ENCODE data around the gene PLEKHF1. TPM values are rescaled to one million over a fixed set of nuclear protein-coding genes. Genes with fewer than 3 reads are reported as not detected.

PLEKHF1 gene, protein sequence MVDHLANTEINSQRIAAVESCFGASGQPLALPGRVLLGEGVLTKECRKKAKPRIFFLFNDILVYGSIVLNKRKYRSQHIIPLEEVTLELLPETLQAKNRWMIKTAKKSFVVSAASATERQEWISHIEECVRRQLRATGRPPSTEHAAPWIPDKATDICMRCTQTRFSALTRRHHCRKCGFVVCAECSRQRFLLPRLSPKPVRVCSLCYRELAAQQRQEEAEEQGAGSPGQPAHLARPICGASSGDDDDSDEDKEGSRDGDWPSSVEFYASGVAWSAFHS
- 100 to 1,000 TPM; 107 to 244 (median 141) TPM for polyA plus RNA-seq

DNA sequence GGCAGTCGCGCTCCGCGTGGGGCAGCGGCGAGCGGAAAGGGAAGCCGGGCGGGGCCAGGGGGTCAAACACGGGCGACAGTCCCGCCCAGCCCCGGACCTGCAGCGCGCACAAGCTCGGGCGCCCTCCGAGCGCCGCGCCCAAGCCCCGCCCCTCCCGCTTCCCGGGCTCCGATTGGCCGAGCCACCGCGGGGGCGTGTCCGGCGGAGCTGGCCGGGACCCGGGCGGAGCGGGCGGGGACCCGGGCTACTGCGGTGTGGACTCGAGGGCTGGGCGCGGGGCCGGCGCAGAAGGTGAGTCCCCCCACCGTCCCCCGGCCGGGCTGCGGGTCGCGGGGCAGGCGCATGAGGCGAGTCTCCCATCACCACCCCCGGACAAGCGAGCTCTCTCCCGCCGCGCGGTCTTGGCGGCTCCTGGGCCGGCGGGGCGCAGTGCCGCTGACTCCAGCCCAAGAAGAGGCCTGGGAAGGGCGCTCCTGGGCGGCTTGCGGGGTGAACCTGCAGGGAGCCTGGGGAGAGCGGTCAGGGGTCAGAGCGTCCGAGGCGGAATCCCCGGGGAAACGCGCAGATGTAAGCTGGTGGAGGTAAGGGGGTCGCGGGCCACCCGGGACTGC, at the start of gene PLEKHF1:
Gene PLEKHF1 (plus strand): TSS at position 247 of the 611 bp plus-strand sequence. CDS start 8,379 bp downstream, outside the sequence.
- DNase-seq = peak; percentile 92 to 93 (median 93)
- peak within 1 kb of the TSS; percentile 98 to 100 (median 100) for H3K27ac Mint-ChIP-seq
- H3K4me1 Mint-ChIP-seq = peaks cover 47 to 48% of the 10 kb centered on the region in 2 donors
- H3K36me3 Mint-ChIP-seq = peaks cover 18 to 21% (median 18%) of the 10 kb centered on the region in 3 donors
- H3K27me3 Mint-ChIP-seq (ENCODE audit: low read depth in 3 of 3) = peaks cover 4 to 18% (median 14%) of the 10 kb centered on the region in 3 donors
- no peaks in the 10 kb centered on the region for H3K9me3 Mint-ChIP-seq
- H3K4me3 Mint-ChIP-seq = peak within 1 kb of the TSS; percentile 80 to 97 (median 93)

DNA sequence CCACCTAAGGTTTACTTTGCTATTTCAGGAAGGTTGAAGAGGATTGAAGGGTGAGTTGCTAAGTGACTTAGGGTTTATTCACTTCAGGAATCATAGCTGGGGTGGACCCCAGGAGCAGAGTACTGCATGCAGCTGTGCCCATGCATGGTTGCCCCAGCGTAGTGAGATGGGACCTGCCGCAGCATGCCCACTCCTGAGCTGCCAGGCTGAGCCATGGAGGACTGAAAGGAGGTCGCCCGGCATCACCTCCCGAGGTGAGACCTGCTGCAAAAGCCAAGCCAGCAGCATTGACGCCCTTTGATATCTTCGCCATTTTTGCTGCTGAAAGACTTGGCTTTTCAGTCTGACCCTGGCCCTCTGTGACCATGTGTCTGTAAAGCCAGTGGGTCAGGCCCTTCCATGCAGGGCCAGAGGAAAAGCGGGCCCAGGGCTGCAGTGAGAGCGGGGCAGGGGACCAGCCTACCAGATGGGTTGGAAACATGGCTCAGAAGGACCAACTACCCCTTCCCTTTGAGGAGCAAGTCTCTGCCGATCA, 49.3 kb upstream of the PLEKHF1 start:
- Mint-ChIP-seq H3K27ac (peak overlapping the region in 1 of 6 donors; percentile 34), H3K36me3 (peaks cover 16 to 39% (median 27%) of the 10 kb centered on the region in 3 donors), H3K4me1 (peaks cover 22 to 24% of the 10 kb centered on the region in 2 donors), H3K9me3 (no peaks in the 10 kb centered on the region), H3K27me3 (ENCODE audit: low read depth in 3 of 3) (peaks cover 0 to 2% (median 0%) of the 10 kb centered on the region in 3 donors), H3K4me3 (no peak overlapping the region)
- DNase-seq = no peak

DNA sequence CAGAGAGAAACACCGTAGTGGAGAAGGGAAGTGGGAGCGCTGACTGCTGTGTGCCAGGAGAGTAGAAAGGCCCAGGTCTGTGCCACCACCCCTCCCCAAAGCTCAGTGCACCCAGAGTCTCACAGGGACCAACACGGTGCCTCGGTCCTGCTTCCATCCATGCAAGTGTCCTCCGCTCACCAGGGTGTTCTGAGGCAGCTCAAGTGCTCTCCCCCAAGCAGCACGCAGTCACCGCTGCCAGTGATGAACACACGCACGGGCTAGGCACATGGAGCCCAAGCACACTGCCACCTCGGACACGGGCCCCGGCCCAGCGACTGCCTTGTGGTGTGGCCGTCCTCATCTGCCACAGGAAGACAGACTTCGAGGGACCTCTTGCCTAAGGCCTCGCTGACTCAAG, 48.7 kb upstream of the PLEKHF1 start:
- peaks cover 22 to 24% of the 10 kb centered on the region in 2 donors for H3K4me1 Mint-ChIP-seq
- H3K27ac Mint-ChIP-seq = no peak overlapping the region
- H3K27me3 Mint-ChIP-seq (ENCODE audit: low read depth in 3 of 3) = peaks cover 0 to 2% (median 0%) of the 10 kb centered on the region in 3 donors
- no peak for DNase-seq
- H3K4me3 Mint-ChIP-seq = no peak overlapping the region
- H3K9me3 Mint-ChIP-seq = no peaks in the 10 kb centered on the region
- H3K36me3 Mint-ChIP-seq = peaks cover 16 to 36% (median 25%) of the 10 kb centered on the region in 3 donors

DNA sequence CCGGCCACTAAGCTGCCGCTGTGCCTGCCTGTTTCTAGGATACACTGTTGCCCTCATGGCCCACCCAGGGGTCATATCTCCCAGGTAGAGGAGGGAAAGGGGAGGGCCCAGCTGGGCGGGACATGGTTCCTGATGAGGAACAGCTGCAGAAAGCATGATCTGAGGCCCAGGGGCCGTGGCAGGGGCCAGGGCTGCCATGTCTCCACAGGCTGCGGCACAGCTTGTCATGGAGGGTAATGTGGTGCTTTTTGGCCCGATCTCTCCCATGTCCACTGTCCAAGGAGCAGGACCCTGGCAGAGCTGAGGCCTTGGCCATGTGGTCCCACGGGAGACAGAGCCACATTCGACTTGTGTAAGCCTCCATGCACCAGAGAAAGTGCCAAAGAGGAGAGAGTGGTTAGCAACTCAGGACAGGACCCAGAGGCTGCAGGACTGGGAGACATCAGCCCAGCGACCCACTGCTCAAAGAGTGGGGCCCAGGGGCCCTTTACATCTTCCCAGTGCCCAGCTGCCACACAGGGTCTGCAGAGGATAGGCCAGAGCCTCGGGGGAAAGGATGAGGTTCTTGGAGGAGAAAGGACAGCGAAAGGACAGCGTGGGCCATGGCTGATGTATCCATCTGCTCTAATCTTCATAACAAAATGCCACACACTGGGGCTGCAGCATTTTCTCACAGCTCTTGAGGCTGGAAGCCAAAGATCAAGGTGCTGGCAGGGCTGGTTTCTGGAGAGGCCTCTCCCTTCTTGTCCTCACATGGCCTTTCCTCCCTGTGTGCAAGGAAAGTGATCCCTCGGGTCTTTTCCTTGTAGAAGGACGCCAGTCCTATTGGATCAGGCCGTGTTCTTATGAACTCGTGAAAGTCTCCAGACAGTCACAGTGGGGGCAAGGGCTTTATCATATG, 47.6 kb upstream of the PLEKHF1 start:
- Mint-ChIP-seq H3K27me3 (ENCODE audit: low read depth in 3 of 3) (peaks cover 0 to 7% (median 0%) of the 10 kb centered on the region in 3 donors), H3K4me3 (no peak overlapping the region), H3K27ac (no peak overlapping the region)

DNA sequence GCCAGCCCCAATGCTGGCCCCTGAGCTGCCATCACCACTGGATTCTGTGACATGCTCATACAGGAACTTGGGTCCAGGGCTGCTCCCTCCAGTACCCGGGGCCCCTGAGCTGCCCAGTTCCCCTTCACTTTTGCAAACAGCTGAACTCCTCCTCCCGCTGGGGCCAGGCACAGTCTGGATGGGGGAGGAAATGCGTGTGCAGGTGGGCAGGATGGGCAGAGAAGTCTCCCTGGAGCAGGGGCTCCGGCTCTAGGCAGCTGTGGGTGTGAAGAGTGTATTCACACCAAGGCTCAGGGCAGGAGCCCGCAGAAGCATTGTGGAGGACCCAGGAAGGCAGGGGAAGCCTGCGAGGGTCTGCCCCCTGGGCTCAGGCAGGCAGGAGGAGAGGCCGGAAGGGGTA, 46.8 kb upstream of the PLEKHF1 start:
- Mint-ChIP-seq H3K27ac (no peak overlapping the region), H3K36me3 (peaks cover 6 to 20% (median 10%) of the 10 kb centered on the region in 3 donors)
- no peak for DNase-seq

More for the DNA sequence above, 47.6 kb upstream of the PLEKHF1 start:
- peaks cover 30 to 31% of the 10 kb centered on the region in 2 donors for H3K4me1 Mint-ChIP-seq
- H3K9me3 Mint-ChIP-seq = no peaks in the 10 kb centered on the region
- no peak for DNase-seq
- H3K36me3 Mint-ChIP-seq = peaks cover 11 to 25% (median 17%) of the 10 kb centered on the region in 3 donors

DNA sequence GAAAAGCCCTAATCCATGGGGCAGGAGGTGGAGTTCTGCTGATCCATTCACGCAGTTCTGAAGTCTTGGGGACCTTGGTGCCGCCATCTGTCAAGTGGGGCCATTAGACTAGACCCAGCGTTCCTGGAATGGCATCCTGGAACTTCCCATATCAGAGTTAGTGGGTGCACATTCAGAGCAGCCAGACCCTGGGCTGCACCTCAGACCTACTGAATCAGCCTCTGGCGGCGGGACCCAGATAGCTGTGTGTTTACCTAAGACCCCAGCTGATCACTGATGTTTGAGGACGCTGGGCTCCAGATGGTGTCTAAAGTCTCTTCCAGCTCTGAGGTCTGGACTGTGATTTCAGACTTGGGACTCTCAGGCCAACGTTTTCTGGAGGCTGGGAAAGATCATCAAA, 46.4 kb upstream of the PLEKHF1 start:
- H3K27me3 Mint-ChIP-seq (ENCODE audit: low read depth in 3 of 3) = peaks cover 0 to 8% (median under 1%) of the 10 kb centered on the region in 3 donors
- H3K27ac Mint-ChIP-seq = no peak overlapping the region
- DNase-seq = no peak
- peaks cover 6 to 20% (median 10%) of the 10 kb centered on the region in 3 donors for H3K36me3 Mint-ChIP-seq
- no peaks in the 10 kb centered on the region for H3K9me3 Mint-ChIP-seq
- H3K4me1 Mint-ChIP-seq = peaks cover 43 to 44% of the 10 kb centered on the region in 2 donors
- no peak overlapping the region for H3K4me3 Mint-ChIP-seq

More for the DNA sequence above, 46.8 kb upstream of the PLEKHF1 start:
- peaks cover 39% of the 10 kb centered on the region in 2 donors for H3K4me1 Mint-ChIP-seq
- no peaks in the 10 kb centered on the region for H3K9me3 Mint-ChIP-seq
- H3K4me3 Mint-ChIP-seq = no peak overlapping the region
- peaks cover 0 to 7% (median 0%) of the 10 kb centered on the region in 3 donors for H3K27me3 Mint-ChIP-seq (ENCODE audit: low read depth in 3 of 3)

DNA sequence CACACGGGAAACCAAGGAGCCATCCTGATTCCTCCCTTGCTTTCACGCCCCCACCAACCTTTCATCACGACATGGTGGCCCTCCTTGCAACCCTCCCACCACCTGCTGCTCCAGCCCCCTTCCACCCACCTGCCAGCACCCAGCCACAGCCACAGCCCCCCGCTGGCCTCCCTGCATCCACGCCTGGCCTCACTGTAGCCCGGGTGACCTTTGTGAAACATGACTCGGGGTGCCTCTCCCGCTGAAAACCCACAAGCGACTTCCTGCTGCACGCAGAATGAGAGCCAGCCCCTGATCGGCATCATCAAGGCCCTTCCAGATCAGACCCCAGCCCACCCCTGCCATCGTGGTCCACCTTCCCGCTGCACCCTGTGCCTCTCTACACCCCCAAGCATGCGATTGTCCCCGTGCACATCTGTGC, 44.3 kb upstream of the PLEKHF1 start:
- peak overlapping the region; percentile 61 to 74 (median 67) for H3K4me3 Mint-ChIP-seq
- peaks cover 1 to 7% (median 4%) of the 10 kb centered on the region in 3 donors for H3K27me3 Mint-ChIP-seq (ENCODE audit: low read depth in 3 of 3)
- H3K36me3 Mint-ChIP-seq = peaks cover 0 to 6% (median 0%) of the 10 kb centered on the region in 3 donors
- peak overlapping the region; percentile 77 to 95 (median 90) for H3K27ac Mint-ChIP-seq
- DNase-seq = peak in 2 of 3 donors; percentile 18 to 19
- H3K4me1 Mint-ChIP-seq = peaks cover 55 to 60% of the 10 kb centered on the region in 2 donors
- H3K9me3 Mint-ChIP-seq = no peaks in the 10 kb centered on the region

DNA sequence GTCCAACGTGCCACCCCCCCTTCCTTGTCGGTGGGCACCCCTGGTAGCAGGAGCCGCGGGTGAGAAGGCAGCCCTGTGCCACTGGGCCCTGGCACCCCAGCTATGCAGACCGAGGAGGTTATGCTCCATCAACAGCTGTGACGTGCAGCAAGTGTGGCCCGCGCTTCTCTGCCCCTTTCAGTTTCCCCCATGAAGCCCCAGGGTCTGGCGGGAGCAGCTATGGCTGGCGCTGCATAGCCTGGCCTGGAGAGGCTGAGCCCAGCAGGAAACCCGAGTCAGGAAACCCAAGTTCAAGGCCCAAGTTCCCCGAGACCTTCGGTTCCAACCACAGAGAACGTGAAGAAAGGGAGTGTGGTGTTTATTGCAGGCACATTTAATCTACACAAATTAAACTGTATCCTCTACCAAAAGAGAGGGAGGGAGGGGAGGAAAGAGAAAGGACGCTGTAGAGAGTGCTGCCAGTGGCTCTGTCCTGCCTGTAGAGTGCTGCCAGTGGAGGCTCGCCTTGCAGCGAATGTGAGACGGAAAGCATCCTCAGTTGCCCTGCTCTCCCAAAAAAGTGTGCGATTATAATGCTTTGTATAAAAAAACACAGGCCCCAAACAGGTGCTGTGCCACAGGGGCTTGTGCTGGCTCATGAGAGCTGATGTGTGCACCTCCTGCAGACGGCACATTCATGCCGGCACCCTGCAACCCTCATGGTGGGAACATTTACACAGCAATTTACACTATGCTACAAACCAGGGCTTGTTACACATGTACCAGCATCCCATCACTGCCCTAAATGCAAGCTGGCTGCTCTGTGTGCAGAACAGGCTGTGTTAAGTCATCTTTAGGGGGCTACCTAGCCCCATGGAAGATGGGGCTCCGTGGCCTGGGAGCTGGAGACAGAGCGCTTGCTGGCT, 42.8 kb upstream of the PLEKHF1 start:
- Mint-ChIP-seq H3K36me3 (no peaks in the 10 kb centered on the region), H3K27ac (peak overlapping the region; percentile 77 to 95 (median 90)), H3K4me3 (peak overlapping the region; percentile 49 to 80 (median 74)), H3K4me1 (peaks cover 56 to 67% of the 10 kb centered on the region in 2 donors), H3K9me3 (no peaks in the 10 kb centered on the region), H3K27me3 (ENCODE audit: low read depth in 3 of 3) (peaks cover 1 to 7% (median 4%) of the 10 kb centered on the region in 3 donors)
- DNase-seq = peak; percentile 45 to 72 (median 61)

DNA sequence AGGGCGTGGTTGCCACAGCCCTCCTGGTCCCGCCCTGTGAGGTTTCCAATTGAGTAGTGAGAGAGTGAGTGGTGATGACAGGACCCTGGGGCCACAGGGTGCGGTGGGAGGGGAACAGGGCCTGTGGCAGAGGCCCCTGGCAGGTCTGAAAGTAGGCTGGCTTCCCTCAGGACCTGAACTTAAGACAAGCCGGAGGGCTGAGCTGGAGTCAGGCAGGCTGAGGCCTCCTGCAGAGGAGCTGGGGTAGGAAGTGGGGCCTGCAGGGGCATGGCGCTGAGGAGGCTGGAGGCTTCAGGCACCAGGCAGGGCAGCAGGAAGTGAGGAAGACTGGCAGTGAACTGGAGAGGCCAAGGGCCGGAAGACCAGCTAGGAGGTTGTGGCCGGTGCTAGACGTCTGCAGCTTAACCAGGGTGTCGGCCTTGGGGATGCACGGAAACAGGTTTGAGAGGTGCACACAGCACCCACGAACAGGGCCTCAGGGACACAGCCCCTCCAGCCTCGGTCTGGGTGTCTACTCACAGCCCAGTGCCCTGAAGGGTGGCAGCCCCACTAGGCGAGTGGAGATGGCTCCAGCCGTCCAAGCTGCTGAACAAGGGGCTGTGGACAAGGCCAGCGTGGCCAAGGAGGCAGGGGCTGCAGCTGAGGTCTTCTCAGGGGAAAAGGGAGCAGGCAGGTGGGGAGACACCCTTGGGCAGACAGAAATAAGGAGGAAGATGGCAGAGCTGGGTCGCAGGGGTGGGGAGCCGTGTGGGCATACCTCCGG, 41.4 kb upstream of the PLEKHF1 start:
- Mint-ChIP-seq H3K4me3 (peak overlapping the region; percentile 50 to 80 (median 72)), H3K27ac (peak overlapping the region; percentile 70 to 95 (median 92)), H3K36me3 (no peaks in the 10 kb centered on the region), H3K27me3 (ENCODE audit: low read depth in 3 of 3) (peaks cover 1 to 7% (median 4%) of the 10 kb centered on the region in 3 donors), H3K4me1 (peaks cover 66 to 79% of the 10 kb centered on the region in 2 donors), H3K9me3 (no peaks in the 10 kb centered on the region)
- DNase-seq = peak; percentile 35 to 60 (median 51)

DNA sequence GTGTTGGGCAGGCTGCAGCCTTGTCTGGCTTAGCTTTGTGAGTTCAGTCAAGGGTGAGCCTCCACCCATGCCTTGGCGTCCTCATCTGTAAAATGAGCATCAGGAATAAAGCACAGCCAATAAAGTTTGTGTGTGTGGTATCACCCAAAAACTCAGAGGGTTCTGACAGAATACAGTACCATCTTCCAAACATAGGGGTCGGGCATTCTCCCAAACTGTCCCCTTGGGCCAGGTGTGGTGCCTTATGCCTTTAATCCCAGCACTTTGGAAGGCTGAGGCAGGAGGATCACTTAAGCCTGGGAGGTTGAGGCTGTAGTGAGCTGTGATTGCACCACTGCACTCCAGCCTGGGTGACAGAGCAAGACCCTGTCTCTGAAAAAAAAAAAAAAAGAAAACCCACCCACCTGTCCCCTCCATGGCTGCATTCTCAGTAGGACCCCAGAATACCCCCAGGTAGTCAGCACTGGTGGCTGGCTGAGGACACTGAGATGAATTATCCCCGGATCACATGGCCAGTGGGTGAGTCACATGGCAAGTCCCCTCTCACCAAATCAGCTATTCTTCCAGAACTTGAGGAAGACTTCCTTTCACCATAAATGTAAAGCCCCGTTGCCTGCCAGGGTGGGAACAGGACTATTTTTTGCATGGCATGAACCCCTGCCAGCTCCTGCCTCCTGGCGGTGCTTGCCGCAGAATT, 40.6 kb upstream of the PLEKHF1 start:
- H3K9me3 Mint-ChIP-seq = no peaks in the 10 kb centered on the region
- H3K36me3 Mint-ChIP-seq = no peaks in the 10 kb centered on the region
- H3K27ac Mint-ChIP-seq = peak overlapping the region in 5 of 6 donors; percentile 85 to 95 (median 94)
- H3K4me3 Mint-ChIP-seq = peak overlapping the region in 1 of 5 donors; percentile 80
- peaks cover 1 to 7% (median 4%) of the 10 kb centered on the region in 3 donors for H3K27me3 Mint-ChIP-seq (ENCODE audit: low read depth in 3 of 3)
- peaks cover 66 to 81% of the 10 kb centered on the region in 2 donors for H3K4me1 Mint-ChIP-seq
- no peak for DNase-seq

DNA sequence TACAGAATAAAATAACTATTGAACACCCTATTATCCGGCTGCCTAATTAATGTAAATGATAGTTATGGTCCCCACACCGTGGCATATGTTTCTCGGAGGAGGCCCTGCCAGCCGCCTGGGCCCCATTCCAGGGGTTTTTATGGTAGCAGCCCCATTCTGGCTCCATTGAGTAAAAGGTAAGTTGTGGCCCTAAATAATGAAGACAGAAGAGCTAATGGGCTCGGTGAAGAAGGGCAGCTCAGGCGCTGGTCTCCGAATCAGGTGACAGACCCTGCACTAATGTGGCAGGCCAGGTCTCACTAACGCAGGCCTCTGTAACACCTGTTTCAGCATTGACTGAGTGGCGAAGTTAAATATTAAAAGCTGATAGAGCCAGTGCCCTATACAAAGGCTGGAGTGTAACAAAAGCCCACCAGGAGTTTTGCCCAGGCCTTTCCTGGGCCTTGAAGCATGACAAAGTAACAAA, 40.0 kb upstream of the PLEKHF1 start:
- no peak for DNase-seq
- Mint-ChIP-seq H3K4me3 (peak overlapping the region in 1 of 5 donors; percentile 29), H3K9me3 (no peaks in the 10 kb centered on the region), H3K27me3 (ENCODE audit: low read depth in 3 of 3) (peaks cover 1 to 7% (median 4%) of the 10 kb centered on the region in 3 donors), H3K4me1 (peaks cover 60 to 77% of the 10 kb centered on the region in 2 donors), H3K36me3 (no peaks in the 10 kb centered on the region), H3K27ac (peak overlapping the region in 2 of 6 donors; percentile 16 to 34)

Measured in immature natural killer cell (primary cell).